Urothelium cell line (cell line): ENCODE results near the gene HPGD.

Source experiments
- DNase-seq: peaks from one replicate; pipeline ENCODE4 v3.0.0; 2011; ENCODE audit warnings: low spot score, mixed read lengths
- FAIRE-seq: peaks from 2 replicates; lab custom pipeline; 2011; peaks lifted over from hg19 to GRCh38; lab: Jason Lieb, UNC

HPGD gene

DNA sequence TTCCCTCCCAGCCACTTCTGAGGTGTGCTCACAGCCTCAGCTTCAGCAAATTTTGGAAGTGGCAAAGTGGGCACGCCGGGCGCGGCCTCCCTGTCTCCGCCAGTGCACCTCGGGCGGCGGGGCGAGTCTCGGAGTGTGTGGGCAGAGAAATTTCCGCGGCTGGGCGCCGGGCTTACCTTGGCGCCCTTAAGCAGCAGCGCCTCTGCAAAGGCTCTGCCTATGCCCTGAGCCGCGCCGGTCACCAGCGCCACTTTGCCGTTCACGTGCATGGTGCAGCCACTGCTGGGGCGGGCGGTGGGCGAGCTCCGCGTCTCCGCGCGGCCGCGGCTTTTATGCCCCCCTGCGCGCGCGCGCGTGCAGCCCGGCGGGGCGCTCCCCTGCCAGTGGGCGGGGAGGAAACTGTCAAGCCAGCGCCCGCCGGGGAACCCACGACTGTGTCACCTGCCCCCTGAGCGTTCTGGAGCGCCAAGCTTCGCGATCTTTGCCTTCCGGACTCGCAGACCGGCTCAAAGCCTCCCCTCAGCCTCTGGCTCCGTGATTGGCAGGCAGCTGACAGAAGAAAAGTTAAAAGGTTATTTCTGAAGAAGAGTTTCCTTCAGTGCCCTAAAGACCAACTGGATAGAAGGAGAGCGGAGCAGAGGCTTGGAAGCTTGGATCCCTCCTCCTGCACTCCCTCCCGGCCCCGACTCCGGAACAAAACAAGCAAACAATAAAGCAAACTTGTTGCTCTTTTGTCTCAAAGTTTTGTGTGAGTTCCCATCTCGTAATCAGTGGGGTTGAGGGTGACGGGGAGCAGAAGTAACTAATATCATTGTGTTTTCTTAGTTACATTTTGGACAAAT is at the start of gene HPGD:
Gene HPGD, minus strand, starts transcription at position 306 of the 842 bp plus-strand sequence. Its CDS starts 37 bp downstream, at position 269.
- no peak for FAIRE-seq
- no peak for DNase-seq

DNA sequence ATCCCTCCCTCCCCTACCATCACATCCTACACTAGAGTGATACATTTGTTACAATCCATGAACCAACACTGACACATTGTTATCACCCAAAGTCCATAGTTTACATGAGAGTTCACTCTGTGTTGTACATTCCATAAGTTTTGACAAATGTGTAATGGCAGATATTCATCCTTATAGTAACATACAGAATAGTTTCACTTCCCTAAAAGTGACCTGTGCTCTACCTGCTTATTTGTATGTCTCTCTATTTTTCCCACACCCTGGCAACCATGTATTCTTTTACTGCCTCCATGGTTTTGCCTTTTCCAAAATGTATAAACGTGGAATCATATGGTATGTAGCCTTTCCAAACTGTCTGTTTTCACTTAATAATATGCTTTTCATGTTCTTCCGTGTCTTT is 42.2 kb upstream of the HPGD start:
- no peak for DNase-seq
- FAIRE-seq = no peak

- DNase-seq (no peak), FAIRE-seq (no peak)
These were observed 41.1 kb upstream of the HPGD start for GRCh38 chr4:174563399-174563798.

- DNase-seq (no peak), FAIRE-seq (no peak)
These were observed 39.3 kb upstream of the HPGD start for GRCh38 chr4:174561560-174561959.

GRCh38 chr4:174559894-174560293 is 37.6 kb upstream of the HPGD start:
- DNase-seq = no peak

GRCh38 chr4:174555789-174556630 is 33.7 kb upstream of the HPGD start:
- FAIRE-seq = no peak
- DNase-seq = no peak

More at GRCh38 chr4:174559894-174560293, 37.6 kb upstream of the HPGD start:
- no peak for FAIRE-seq

GRCh38 chr4:174554231-174554728 is 32.0 kb upstream of the HPGD start:
- no peak for FAIRE-seq
- DNase-seq = no peak

- no peak for FAIRE-seq
These were observed 31.5 kb upstream of the HPGD start for GRCh38 chr4:174553828-174554227.

GRCh38 chr4:174553031-174553430 is 30.7 kb upstream of the HPGD start:
- DNase-seq (no peak), FAIRE-seq (no peak)

More at GRCh38 chr4:174553828-174554227, 31.5 kb upstream of the HPGD start:
- no peak for DNase-seq

- no peak for FAIRE-seq
These were observed 28.3 kb upstream of the HPGD start for GRCh38 chr4:174550541-174550940.

GRCh38 chr4:174549721-174550120 is 27.4 kb upstream of the HPGD start:
- DNase-seq (no peak), FAIRE-seq (no peak)

More at GRCh38 chr4:174550541-174550940, 28.3 kb upstream of the HPGD start:
- DNase-seq = no peak

DNA sequence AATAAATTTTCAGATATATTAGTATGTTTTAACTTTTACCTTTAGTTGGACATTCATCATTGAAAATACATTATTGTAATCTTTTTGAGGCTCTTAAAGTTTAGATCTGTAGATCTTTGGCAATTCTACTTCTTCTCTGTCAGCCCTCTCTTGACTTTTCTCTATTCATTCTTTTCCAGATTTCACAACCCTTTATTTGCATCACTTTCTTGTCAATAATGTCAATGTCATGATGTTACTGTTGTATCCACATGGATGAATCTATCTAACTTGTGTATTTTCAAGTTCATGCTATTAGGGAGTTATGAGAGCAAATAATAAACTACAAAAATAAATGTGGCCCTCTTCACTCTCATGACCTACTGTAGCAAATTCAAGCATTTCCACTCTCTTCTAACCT is 23.0 kb upstream of the HPGD start:
- FAIRE-seq (no peak), DNase-seq (no peak)

- DNase-seq = no peak
- FAIRE-seq = no peak
These were observed 22.2 kb upstream of the HPGD start for GRCh38 chr4:174544496-174544895.

DNA sequence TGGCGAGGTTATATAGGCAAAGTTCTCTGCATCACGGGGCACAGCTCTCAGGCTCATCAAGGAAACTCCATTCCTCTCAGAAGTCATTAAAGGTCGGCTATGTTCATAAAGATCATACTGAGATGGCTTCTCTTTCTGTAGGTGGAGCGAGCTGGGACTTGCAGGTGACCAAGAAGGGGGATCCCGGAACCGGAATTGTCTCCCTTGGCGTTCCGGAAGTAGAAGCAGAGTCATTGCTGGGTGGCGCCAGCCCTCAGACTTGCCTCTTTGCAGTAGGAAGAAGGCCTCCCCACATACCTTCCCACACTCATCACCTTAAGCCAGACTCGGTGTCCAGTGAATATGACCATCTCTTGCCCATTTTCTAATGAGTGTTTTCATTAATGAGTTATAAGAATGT is 17.9 kb upstream of the HPGD start:
- DNase-seq (no peak), FAIRE-seq (no peak)

GRCh38 chr4:174539571-174539970 is 17.3 kb upstream of the HPGD start:
- DNase-seq = no peak
- FAIRE-seq = no peak

DNA sequence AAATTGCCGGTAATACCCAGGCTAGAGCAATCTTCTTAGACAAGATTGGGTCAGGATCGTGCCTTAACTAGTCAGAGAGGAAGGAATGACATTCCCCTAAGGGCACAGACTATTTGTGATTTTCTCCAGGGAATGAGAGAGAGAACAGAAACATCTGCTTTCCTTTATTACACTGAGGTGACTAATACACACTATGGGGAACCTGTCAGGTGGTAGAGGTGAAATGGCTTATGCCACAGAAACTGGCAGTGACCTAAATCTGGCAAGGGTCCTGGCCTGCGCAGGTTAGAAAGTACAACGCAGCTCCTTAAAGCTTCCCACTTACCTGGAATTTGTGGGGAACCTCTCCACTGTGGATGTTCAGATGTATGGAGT is 16.6 kb upstream of the HPGD start:
- DNase-seq = no peak
- no peak for FAIRE-seq

DNA sequence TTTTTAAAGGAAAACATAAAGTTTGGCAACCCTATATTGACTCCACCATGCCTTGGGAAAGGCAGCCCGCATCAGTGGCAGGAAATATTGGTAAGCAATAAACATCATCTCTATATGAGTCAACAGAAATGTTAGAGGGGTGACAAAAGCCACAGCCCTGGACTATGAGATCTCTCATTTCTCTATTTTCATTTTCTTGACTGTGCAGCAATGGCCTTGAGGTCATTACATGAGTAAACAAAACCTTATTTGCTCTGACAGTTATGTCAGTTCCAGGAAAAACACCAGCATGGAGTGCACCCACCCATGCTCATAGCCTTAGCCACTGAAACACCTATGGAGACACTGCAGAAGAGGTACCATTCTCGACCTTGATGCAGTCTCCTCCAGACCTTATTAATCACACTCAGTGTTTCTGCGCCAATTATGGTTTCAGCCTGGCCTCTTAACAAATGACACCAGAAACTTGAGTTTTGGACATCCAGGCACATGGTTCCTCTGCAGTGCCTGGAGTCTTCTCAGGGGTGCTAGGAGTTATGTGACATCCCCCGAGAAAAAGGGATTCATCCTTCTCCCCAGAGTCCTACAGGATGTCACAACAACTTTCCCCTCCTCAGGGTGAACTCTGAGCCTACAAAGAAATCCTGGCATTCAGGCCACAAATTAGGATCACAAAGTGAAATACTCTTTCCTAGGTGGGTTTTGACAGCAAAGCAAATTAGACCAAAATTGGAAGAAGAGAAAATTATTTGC is 16.0 kb upstream of the HPGD start:
- FAIRE-seq (no peak), DNase-seq (no peak)

GRCh38 chr4:174537634-174538033 is 15.3 kb upstream of the HPGD start:
- DNase-seq (no peak), FAIRE-seq (no peak)

DNA sequence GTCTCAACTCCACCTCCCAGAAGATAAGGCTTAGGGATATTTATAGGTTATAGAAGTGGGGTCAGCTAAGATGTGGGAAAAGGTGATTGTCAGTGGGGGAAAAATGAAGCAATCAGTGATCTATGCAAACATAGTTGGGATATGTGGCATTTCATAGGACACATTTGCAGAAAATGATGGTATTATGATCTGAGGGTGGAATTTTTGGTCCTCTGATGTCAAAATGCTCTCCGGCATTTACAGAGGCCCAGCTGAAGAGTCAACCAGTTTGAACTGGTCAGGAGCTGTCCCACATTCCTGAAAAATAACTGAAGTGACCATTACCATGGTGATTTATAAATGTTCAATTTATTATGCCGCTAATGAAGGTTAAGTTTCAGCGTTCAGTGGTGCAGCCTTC is 12.2 kb upstream of the HPGD start:
- DNase-seq = no peak
- FAIRE-seq = no peak

- DNase-seq (no peak), FAIRE-seq (no peak)
These were observed 10.2 kb upstream of the HPGD start for GRCh38 chr4:174532445-174532844.

- FAIRE-seq (no peak), DNase-seq (no peak)
These were observed 9.2 kb upstream of the HPGD start for GRCh38 chr4:174531486-174531885.
